ENCODE measurements around the gene CDCA3.

CDCA3 gene

DNA sequence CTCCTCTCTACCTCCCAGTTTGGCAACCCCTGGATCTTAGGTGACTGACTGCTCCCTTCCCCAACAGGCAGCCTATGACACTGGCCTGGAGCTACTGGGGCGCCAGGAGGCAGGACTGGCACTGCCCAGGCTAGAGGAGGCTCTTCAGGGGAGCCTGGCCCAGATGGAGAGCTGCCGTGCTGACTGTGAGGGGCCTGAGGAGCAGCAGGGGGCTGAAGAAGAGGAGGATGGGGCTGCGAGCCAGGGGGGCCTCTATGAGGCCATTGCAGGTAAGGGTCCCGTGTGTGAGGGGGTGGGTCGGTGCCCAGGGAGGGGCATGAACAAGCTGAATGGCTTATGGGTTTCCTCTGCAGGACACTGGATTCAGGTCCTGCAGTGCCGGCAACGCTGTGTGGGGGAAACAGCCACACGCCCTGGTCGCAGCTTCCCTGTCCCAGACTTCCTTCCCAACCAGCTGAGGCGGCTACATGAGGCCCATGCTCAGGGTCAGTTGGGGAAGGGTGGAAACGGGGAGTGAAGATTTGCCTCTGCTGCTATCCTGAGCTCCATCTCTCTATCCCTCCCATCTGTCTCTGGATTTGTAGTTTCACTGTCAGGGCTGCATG, 20.7 kb downstream of the CDCA3 start:
- no peak for TF ChIP-seq CTCF (conservative IDR thresholded peaks at IDR 0.05; ENCODE audit: low read depth, low read length)
- DNase-seq (ENCODE audit: low read depth) = no peak
- peak overlapping the region; percentile 8 for H3K4me3 ChIP-seq (ENCODE audit: low read depth, low read length)

GRCh38 chr12:6829536-6830220, 21.4 kb downstream of the CDCA3 start:
- H3K4me3 ChIP-seq (ENCODE audit: low read depth, low read length) = peak overlapping the region; percentile 93
- no peak for DNase-seq (ENCODE audit: low read depth)
- TF ChIP-seq CTCF (conservative IDR thresholded peaks at IDR 0.05; ENCODE audit: low read depth, low read length) = peak; percentile 53

- TF ChIP-seq CTCF (conservative IDR thresholded peaks at IDR 0.05; ENCODE audit: low read depth, low read length) = no peak
- DNase-seq (ENCODE audit: low read depth) = peak; percentile 71
- H3K4me3 ChIP-seq (ENCODE audit: low read depth, low read length) = peak overlapping the region; percentile 93
Measured at GRCh38 chr12:6828781-6829535, 22.1 kb downstream of the CDCA3 start.

DNA sequence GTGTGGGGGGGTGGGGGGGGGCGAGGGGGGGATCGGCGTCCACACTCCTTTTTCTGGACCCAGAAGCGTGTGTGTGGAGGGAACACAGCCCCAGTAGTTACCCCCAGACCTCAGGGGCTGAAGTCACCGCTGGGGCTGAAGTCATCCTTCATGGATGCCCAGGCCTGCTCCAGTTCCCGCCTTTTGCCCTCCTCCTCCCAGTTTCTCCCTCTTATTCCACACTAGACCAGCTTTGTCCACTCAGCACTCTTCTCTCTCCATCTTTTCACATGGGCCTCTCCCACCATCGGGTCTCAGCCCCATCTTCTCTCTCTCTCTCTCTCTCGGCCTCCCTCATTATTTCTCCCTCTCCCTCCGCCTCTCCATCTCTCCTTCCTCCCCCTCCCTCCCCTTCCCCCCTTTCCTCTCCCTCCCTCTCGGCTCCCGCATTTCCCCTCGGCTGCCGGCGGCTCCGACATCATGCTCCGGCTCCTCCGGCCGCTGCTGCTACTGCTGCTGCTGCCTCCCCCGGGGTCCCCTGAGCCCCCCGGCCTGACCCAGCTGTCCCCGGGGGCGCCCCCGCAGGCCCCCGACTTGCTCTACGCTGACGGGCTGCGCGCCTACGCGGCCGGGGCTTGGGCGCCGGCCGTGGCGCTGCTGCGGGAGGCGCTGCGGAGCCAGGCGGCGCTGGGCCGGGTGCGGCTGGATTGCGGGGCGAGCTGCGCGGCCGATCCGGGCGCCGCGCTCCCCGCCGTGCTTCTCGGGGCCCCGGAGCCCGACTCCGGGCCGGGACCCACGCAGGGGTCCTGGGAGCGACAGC, 22.9 kb downstream of the CDCA3 start, which contains the start of gene P3H3:
Gene P3H3 (plus strand): TSS at position 426 of the 799 bp plus-strand sequence. CDS start 34 bp downstream, at position 460.
- DNase-seq (ENCODE audit: low read depth) = peak; percentile 39
- peak within 1 kb of the TSS; percentile 93 for H3K4me3 ChIP-seq (ENCODE audit: low read depth, low read length)

DNA sequence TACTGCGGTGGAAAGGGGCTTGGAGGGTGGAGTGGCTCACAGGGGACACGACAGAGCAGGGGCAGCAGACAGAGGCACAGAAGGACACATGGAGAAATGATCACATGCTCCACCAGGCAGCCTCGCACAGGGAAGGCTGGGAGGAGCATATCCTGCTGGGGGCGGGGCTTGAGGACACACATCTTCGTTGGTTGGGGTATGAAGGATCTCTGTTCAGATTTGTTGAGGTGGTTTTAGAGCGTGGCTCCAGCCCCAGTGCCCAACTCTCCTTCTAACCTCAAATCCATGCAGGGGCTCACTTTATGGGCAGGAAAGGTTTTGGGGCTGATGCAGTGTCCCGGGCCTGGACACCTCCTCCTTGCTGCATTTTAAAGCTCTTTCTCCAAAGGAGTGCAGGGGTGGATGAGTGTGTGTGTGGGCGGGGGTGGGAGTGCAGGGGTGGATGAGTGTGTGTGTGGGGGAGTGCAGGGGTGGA, 23.6 kb downstream of the CDCA3 start:
- peak; percentile 87 for DNase-seq (ENCODE audit: low read depth)
- peak overlapping the region; percentile 30 for H3K4me3 ChIP-seq (ENCODE audit: low read depth, low read length)

More for the DNA sequence above, 22.9 kb downstream of the CDCA3 start, which contains the start of gene P3H3:
- TF ChIP-seq CTCF (conservative IDR thresholded peaks at IDR 0.05; ENCODE audit: low read depth, low read length) = no peak

More for the DNA sequence above, 23.6 kb downstream of the CDCA3 start:
- no peak for TF ChIP-seq CTCF (conservative IDR thresholded peaks at IDR 0.05; ENCODE audit: low read depth, low read length)
